ENCODE measurements around the gene HIC1.

DNA sequence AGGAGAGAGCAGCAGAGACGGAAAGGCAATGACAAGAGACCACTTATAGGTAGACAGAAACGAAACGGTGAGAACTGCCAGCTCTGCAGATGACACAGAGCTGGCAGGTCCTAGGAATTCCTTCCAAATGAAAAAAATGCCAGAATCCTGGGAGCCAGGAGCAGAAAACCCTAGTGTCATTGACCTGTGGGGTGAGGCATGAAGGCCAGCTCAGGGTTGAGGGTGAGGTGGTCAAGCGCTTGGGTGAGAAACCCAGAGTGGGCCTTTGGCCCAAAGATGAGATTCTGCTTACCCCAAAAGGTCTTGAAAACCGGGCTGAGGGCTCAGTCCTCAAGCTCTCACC lies 9.2 kb downstream of the HIC1 start:
- TF ChIP-seq, protein P1, sequence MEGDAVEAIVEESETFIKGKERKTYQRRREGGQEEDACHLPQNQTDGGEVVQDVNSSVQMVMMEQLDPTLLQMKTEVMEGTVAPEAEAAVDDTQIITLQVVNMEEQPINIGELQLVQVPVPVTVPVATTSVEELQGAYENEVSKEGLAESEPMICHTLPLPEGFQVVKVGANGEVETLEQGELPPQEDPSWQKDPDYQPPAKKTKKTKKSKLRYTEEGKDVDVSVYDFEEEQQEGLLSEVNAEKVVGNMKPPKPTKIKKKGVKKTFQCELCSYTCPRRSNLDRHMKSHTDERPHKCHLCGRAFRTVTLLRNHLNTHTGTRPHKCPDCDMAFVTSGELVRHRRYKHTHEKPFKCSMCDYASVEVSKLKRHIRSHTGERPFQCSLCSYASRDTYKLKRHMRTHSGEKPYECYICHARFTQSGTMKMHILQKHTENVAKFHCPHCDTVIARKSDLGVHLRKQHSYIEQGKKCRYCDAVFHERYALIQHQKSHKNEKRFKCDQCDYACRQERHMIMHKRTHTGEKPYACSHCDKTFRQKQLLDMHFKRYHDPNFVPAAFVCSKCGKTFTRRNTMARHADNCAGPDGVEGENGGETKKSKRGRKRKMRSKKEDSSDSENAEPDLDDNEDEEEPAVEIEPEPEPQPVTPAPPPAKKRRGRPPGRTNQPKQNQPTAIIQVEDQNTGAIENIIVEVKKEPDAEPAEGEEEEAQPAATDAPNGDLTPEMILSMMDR (IDR thresholded peaks at IDR 0.05): no peak
- TF ChIP-seq POLR2A (IDR thresholded peaks at IDR 0.05): no peak

All from suprapubic skin (tissue), 3 donors.